ENCODE results near the gene JAK3. TPM values are rescaled to one million over a fixed set of nuclear protein-coding genes. Genes with fewer than 3 reads are reported as not detected.

JAK3 gene
- total RNA-seq (2013): 15.6 TPM
- 10 to 100 TPM; 13.8 to 44.6 (median 34.0) TPM for polyA plus RNA-seq
- 17.7 and 30.3 TPM in 2 replicates for polyA minus RNA-seq
- total RNA-seq: 8.2 to 55.7 (median 32.4) reads per million in 11 experiments

- Histone ChIP-seq H3K4me1 (ENCODE audit: control insufficient read depth in 1 of 2, insufficient read depth in 2 of 2, low read length in 2 of 2) (peaks cover 76 to 85% of the 10 kb centered on the region in 2 donors), H3K27ac (ENCODE audit: low read depth in 1 of 2, low read length in 2 of 2) (peak within 1 kb of the TSS; percentile 66 to 85), H3K4me2 (replicated peaks; ENCODE audit: extremely low read depth, low read length, poor library complexity, severe bottlenecking) (peak within 1 kb of the TSS; percentile 81), H3K79me2 (ENCODE audit: insufficient read depth, low read length) (peaks cover 3% of the 10 kb centered on the region), H3K27me3 (ENCODE audit: control insufficient read depth in 2 of 2, insufficient read depth in 2 of 2, low read length in 2 of 2) (no peaks in the 10 kb centered on the region), H4K20me1 (ENCODE audit: insufficient read depth, low read length) (peaks cover 12% of the 10 kb centered on the region), H2AFZ (ENCODE audit: insufficient read depth, low read depth, low read length, poor library complexity, severe bottlenecking) (peak within 1 kb of the TSS; percentile 91), H3K9me3 (replicated peaks in 1 of 2; ENCODE audit: control insufficient read depth in 1 of 2, insufficient read depth in 1 of 2, low read length in 2 of 2) (no peaks in the 10 kb centered on the region), H3K36me3 (replicated peaks in 1 of 2; ENCODE audit: control insufficient read depth in 1 of 2, insufficient read depth in 2 of 2, low read length in 2 of 2) (peaks cover 2 to 4% of the 10 kb centered on the region in 2 donors), H3K9ac (ENCODE audit: insufficient read depth, low read length, poor library complexity, severe bottlenecking) (peak within 1 kb of the TSS; percentile 76), H3K4me3 (replicated peaks in 1 of 3; ENCODE audit: low read depth in 2 of 3, low read length in 3 of 3) (peak within 1 kb of the TSS; percentile 37 to 78 (median 52))
- H3K4me1 Mint-ChIP-seq: peaks cover 78% of the 10 kb centered on the region
- under 1% methylated on average over 26 of the region's 40 CpGs for whole genome bisulfite sequencing (ENCODE audit: insufficient coverage)
- peak within 1 kb of the TSS; percentile 79 to 98 (median 85) for H3K27ac Mint-ChIP-seq
- no peak for TF ChIP-seq CTCF (IDR thresholded peaks at IDR 0.05)
- DNase-seq: peak; percentile 48 to 73 (median 50)
- H3K9me3 Mint-ChIP-seq: peaks cover 0 to 2% (median 0%) of the 10 kb centered on the region in 7 donors
- peak within 1 kb of the TSS; percentile 82 to 90 for H3K4me3 Mint-ChIP-seq
- peaks cover 13 to 18% of the 10 kb centered on the region in 2 donors for H3K36me3 Mint-ChIP-seq
- intact Hi-C loops (cut with micrococcal nuclease): no loop called here
- peaks cover 0 to 5% (median 3%) of the 10 kb centered on the region in 3 donors for H3K27me3 Mint-ChIP-seq (ENCODE audit: low read depth in 3 of 3)
Observed at GRCh38 chr19:17847538-17848366, at the start of gene JAK3. Gene JAK3 (minus strand): TSS chr19:17847982. CDS start chr19:17844417, 3,565 bp downstream.

GRCh38 chr19:17893766-17894165 lies 46.0 kb upstream of the JAK3 start:
- no peak overlapping the region for H3K4me3 Mint-ChIP-seq

More at GRCh38 chr19:17893766-17894165, 46.0 kb upstream of the JAK3 start:
- Histone ChIP-seq H3K36me3 (replicated peaks in 1 of 2; ENCODE audit: control insufficient read depth in 1 of 2, insufficient read depth in 2 of 2, low read length in 2 of 2) (no peaks in the 10 kb centered on the region), H3K27me3 (ENCODE audit: control insufficient read depth in 2 of 2, insufficient read depth in 2 of 2, low read length in 2 of 2) (no peaks in the 10 kb centered on the region), H3K4me2 (replicated peaks; ENCODE audit: extremely low read depth, low read length, poor library complexity, severe bottlenecking) (no peak overlapping the region), H3K9me3 (replicated peaks in 1 of 2; ENCODE audit: control insufficient read depth in 1 of 2, insufficient read depth in 1 of 2, low read length in 2 of 2) (no peaks in the 10 kb centered on the region), H3K9ac (ENCODE audit: insufficient read depth, low read length, poor library complexity, severe bottlenecking) (no peak overlapping the region), H4K20me1 (ENCODE audit: insufficient read depth, low read length) (no peaks in the 10 kb centered on the region), H3K4me3 (replicated peaks in 1 of 3; ENCODE audit: low read depth in 2 of 3, low read length in 3 of 3) (no peak overlapping the region), H2AFZ (ENCODE audit: insufficient read depth, low read depth, low read length, poor library complexity, severe bottlenecking) (no peak overlapping the region), H3K79me2 (ENCODE audit: insufficient read depth, low read length) (no peaks in the 10 kb centered on the region), H3K27ac (ENCODE audit: low read depth in 1 of 2, low read length in 2 of 2) (no peak overlapping the region), H3K4me1 (ENCODE audit: control insufficient read depth in 1 of 2, insufficient read depth in 2 of 2, low read length in 2 of 2) (no peaks in the 10 kb centered on the region)
- no peak overlapping the region for H3K27ac Mint-ChIP-seq
- no peak for TF ChIP-seq CTCF (IDR thresholded peaks at IDR 0.05)
- WGBS (ENCODE audit: insufficient coverage): 87% methylated on average over 5 of the region's 9 CpGs
- H3K4me1 Mint-ChIP-seq: no peaks in the 10 kb centered on the region
- H3K9me3 Mint-ChIP-seq: peaks cover 0 to 3% (median 0%) of the 10 kb centered on the region in 7 donors
- no peaks in the 10 kb centered on the region for H3K36me3 Mint-ChIP-seq
- DNase-seq: no peak
- peaks cover 0 to 7% (median 0%) of the 10 kb centered on the region in 3 donors for H3K27me3 Mint-ChIP-seq (ENCODE audit: low read depth in 3 of 3)
- intact Hi-C loops (cut with micrococcal nuclease): no loop called here
